HG02759 (cell line): ENCODE measurements around the gene MGAT2.
"Not testable (repeated sequence)": the region's sequence is repeated elsewhere in the genome, so short reads cannot be mapped to it uniquely, and the experiment has no call there.

Experiments used
- ATAC-seq: cut with Tn5 transposase; IDR thresholded peaks from one replicate; pipeline ENCODE4 v1.9.1; 2021; ENCODE audit warnings: mild to moderate bottlenecking, moderate library complexity; ENCODE audit not compliant: unreplicated experiment

Gene MGAT2

DNA sequence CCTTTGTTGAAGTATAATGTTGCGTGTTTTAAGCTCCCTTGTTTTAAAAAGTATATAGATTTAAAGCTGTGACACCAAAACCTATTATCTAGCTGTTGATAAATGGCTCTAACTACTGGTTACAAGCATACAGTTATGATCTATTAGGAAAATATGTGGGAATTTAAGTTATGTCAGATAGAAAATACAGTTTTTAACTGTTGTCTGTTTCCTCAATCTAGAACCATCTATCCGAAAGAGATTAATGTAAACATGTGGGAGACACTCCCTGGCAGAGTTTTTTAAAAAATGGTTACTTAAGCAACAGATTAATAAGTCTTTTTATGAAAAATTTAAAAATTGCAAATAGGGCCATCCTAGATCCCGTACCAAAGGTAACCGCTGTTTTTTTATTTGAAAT lies 8.3 kb upstream of the MGAT2 start:
- ATAC-seq: no peak

DNA sequence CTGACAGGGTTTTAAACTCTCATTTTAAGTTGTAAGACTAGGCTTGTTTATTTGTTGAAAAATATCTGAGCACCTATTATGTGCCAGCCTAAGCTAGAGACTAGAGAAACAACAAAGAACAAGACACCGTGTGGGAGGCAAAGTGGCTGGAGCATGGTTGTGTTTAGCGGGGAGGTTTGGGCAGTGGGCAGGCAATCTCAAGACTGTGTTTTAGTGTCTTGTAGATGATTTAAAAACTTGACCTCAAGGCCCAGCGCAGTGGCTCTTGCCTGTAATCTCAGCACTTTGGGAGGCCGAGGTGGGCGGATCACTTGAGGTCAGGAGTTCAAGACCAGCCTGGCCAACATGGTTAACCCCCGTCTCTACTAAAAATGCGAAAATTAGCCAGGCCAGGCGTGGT lies 7.9 kb upstream of the MGAT2 start:
- no peak for ATAC-seq

DNA sequence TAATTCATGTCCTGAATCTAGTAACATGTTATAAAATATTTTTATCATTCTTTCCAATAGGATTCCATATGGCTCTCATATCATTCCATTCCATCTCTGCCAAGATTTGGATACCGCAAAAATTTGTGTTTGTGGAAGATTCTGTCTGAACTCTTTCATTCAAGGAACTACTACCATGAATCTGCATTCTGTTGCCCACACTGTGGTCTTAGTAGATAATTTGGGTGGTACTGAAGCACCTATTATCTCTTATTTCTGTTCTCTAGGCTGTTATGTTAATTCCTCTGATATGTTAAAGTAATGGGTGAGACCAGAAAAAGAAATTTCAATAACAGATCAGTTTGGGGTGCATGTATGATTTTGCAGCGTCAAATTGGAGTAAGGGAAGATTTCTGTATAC lies 6.4 kb upstream of the MGAT2 start:
- no peak for ATAC-seq

DNA sequence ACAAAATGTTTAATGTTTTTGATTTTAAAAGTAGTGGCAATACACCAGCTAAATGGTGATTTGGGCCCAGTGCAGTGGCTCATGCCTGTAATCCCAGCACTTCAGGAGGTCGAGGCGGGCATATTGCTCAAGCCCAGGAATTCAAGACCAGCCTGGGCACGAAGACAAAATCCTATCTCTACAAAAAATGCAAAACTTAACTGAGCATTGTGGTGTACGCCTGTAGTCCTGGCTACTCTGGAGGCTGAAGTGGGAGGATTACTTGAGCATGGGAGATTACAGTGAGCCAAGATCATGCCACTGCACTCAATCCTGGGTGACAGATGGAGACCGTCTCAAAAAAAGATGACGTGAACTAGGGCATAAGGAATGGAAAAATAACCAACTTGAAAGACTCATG lies 4.8 kb upstream of the MGAT2 start:
- ATAC-seq: no peak

DNA sequence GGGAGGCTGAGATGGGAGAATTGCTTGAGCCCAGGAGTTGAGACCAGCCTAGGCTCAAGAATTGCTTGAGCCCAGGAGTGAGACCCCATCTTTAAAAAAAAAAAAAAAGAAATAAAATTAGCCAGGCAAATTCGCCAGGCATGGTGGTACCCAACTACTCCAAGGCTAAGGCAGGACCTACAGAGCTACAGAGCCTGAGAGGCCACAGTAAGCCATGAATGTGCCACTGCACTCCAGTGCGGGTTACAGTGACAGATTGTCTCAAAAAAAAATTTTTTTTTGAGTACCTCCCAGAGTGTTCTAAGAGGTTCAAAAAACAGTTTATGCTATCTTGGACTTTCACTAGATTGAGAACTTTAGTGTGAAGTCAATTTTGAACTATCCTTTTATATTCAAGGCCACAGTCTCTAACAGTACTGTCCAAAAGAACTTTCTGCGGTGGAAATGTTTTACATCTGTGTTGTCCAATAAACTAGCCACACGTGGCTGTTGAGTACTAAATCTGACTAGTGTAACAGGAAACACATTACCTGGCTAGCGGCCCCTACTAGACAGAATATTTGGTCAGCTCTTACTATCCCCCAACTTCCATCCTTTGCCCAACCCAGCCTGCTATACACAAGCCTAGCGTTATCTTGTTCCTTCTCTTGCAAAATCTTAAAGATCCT lies 2.6 kb upstream of the MGAT2 start:
- ATAC-seq: no peak

DNA sequence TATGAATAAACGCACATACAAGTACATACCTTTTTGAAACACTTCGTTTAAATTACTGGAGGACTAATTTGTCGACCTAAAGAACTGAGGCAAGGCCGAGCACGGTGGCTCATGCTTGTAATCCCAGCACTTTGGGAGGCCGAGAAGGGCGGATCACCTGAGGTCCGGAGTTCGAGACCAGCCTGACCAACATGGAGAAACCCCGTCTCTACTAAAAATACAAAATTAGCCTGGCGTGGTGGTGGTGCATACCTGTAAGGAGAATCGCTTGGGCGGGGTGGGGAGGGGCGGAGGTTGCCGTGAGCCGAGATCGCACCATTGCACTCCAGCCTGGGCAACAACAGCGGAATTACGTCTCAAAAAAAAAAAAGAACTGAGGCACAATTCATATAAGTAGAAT lies 1.3 kb upstream of the MGAT2 start:
- not testable (repeated sequence) for ATAC-seq

DNA sequence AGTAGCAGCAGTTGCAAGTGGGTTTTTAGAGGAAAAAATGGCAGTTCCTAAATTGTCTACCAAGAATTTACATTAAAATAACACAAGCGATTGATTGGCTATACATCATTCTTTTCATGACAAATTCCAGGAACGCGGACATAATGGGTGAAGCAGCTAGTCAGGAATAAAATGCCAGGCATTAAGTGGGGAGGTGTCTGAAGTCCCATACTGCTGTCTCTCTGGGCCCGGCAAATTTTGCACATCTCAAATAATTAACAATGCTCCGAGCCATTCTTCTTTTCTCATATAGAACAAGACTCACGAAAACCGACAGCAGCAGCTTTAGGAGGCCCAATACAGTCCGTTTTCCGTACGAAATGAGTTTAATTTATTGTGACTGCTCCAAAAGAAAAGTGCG lies 869 bp upstream of the MGAT2 start:
- no peak for ATAC-seq

DNA sequence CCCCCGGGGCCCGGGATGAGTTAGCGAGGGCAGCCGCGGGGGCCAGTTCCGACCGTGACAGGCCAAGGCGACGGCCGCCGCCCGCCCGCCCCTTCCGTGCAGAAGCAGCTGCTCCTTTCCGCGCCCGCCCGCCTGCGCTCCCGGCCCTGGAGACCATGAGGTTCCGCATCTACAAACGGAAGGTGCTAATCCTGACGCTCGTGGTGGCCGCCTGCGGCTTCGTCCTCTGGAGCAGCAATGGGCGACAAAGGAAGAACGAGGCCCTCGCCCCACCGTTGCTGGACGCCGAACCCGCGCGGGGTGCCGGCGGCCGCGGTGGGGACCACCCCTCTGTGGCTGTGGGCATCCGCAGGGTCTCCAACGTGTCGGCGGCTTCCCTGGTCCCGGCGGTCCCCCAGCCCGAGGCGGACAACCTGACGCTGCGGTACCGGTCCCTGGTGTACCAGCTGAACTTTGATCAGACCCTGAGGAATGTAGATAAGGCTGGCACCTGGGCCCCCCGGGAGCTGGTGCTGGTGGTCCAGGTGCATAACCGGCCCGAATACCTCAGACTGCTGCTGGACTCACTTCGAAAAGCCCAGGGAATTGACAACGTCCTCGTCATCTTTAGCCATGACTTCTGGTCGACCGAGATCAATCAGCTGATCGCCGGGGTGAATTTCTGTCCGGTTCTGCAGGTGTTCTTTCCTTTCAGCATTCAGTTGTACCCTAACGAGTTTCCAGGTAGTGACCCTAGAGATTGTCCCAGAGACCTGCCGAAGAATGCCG lies 699 bp downstream of the MGAT2 start:
- peak; percentile 37 for ATAC-seq

DNA sequence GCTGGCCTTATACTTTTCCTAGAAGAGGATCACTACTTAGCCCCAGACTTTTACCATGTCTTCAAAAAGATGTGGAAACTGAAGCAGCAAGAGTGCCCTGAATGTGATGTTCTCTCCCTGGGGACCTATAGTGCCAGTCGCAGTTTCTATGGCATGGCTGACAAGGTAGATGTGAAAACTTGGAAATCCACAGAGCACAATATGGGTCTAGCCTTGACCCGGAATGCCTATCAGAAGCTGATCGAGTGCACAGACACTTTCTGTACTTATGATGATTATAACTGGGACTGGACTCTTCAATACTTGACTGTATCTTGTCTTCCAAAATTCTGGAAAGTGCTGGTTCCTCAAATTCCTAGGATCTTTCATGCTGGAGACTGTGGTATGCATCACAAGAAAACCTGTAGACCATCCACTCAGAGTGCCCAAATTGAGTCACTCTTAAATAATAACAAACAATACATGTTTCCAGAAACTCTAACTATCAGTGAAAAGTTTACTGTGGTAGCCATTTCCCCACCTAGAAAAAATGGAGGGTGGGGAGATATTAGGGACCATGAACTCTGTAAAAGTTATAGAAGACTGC lies 1.5 kb downstream of the MGAT2 start:
- no peak for ATAC-seq

DNA sequence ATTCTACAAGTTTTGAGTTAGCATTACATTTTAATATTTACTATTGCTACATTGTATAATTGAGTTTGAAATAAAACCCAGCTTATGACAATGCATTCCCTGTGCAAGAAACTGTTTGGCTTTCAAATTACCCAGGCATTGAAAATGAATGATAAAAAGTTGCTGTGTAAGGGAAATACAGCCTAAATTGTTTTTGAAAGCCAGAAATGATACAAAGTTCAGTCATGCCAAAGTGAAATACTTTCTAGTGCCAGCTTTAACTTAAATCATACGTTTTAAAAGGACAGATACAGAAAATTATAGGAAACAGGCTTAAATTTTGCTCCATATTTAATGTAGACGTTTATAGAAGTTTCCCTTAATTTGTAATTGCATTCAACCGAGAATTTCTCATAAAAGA lies 2.8 kb downstream of the MGAT2 start:
- no peak for ATAC-seq

DNA sequence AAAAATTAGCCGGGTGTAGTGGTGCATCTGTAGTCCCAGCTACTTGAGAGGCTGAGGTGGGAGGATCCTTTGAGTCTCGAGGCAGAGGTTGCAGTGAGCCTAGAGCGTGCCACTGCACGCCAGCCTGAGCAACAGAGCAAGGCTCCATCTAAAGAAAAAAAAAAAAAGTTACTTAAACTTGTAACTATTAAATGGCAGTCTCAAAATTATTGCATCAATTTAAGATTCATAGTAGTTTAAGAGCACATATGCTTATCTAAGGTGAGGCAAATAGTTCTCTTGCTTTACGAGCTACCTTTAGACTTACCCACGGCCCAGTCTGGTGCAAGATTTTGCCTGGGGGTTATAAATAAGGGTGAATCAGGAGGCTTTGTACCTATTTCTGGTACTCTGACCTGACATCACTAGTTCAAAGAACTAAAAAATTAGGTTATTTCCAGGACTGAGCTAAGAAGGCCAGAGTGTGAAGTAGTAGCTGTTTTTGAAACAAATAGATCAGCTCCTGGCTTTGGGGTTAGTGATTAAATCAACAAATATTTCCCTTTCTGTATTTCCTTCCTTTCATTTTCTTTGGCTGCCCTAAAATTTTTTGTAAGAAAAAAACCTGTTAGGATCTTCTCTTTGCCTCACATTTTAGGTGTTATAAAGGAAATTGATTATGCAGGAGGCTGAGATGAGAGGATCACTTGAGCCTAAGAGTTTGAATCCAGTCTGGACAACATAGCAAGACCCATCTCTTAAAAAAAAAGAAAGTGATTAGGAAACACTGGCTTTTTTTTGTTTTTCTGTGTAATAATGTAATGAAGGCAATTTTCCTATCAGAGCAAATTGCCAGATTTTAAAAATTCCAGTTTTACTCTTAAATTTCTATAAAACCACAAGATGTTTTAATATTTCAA lies 3.6 kb downstream of the MGAT2 start:
- ATAC-seq: no peak

DNA sequence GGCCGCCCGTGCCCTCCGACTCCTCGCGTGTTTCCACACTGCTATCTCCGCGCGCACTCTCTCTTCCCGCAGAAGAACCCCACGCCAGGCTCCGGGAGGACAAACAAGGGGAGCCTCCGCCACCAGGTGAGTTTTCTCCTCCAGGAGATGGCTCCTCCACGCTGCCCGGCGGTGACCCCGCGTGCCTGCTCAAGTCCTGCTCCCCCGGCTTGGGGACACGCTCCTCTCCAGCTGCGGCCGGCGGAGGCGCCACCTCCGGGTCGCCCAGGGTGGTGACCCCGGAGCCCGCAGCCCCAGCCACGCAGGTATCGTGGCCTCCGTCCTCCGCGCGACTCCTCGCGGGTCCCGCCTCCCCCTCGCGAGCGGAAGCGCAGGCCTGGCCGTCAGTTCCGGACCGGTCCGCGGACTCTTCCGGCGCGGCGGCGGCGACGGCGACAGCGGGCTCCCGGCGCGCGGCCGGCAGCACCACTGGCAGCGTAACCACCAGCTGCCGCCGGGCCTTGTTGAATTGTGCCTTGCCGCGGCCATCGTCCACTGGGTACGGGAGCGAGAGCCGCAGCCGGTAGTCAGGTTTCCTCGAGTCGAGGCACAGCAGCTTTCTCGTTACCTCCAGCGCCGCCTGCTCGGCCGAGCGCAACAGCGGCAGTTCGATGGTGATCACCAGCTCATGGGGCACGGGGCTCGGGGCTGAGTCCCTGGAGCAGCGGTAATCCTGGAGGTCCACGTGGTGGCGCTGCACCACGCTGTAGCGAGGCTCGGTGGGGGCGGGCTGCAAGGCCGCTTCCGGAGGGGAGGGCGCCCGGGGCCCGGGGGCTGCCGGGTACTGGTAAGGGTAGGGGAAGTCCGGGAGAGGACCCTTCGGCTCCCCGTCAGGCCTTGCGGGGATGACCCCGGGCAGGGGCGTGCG lies 13.3 kb downstream of the MGAT2 start:
- peak; percentile 82 for ATAC-seq

DNA sequence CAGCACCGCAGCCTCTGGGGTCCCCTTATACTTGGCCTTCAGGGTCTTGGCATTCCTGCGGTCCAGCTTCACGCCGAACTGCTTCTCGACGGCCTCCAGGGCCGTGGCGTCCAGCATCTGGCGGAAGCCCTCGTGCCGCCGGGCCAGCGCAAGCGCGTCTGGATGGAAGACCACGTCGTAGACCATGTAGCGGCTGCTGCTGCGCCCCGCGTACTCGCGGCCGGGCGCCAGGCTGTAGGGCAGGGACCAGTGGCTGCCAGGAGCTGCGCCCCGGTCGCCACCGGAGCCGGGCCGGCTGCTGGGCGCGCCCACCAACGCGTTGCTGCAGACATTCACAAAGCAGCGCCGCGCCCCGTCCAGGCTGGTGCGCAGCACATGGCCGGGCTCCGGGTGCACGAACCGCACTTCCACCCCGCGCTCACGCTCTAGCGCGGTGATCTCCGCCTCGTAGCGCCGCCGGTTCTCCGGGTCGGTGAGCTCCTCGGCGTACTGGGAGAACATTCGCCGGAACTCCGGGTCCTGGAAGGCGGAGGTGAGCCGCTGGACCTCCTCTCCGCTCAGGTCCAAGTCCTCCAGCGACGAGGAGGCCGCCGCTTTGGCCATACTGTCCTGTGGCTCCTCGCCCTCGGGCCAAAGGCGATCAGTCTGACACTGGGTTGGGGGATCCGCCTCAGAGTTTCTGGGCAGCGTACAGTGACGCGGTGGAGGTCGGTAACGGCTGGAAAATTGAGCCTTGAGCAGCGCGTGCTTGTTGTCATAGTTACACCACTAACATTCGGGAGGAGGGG lies 14.1 kb downstream of the MGAT2 start, which contains the start of gene DNAAF2:
DNAAF2 (minus strand) TSS at position 698 of the 788 bp plus-strand sequence; CDS start at position 603, 95 bp downstream.
- ATAC-seq: peak; percentile 29

DNA sequence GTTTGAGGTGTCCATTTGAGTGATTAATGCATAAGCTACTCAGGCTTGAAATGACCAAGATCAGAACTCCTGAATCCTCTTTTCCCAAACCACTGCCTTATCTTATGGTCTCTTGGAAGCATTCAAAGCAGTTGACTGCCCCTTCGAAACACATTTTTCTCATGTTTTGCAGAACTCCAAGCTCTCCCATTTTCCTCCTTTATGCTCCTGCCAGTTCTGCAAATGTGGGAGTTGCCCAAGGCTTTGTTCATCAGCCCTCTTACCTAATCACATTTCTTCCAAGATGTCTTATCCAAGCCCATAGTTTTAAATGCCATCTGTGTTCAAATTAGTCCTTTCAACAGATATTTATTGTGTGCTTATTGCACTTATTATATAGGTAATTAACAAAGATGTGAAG lies 16.3 kb downstream of the MGAT2 start:
- no peak for ATAC-seq

DNA sequence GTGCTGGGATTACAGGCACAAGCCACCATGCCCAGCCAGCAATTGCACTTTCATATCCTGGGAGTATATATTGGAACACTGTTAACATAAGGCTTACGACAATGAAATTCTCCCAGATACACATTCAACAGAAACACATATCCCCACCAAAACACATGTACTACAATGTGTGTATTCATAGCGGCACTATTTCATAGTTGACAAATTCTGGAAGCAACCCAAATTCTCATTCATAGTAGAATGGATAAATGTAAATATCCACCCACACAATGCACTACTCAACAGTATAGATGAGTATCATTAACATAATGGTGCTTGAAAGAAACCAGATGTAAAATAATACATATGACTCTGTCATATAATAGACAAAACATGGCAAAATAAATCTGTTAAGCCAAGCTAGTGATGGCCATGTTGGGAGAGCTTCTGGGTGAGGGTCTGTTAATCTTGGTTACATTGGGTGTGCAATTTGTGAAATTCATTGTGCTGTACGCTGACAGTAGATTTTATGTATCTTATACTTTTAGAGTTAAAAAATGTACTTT lies 17.0 kb downstream of the MGAT2 start:
- ATAC-seq: no peak

DNA sequence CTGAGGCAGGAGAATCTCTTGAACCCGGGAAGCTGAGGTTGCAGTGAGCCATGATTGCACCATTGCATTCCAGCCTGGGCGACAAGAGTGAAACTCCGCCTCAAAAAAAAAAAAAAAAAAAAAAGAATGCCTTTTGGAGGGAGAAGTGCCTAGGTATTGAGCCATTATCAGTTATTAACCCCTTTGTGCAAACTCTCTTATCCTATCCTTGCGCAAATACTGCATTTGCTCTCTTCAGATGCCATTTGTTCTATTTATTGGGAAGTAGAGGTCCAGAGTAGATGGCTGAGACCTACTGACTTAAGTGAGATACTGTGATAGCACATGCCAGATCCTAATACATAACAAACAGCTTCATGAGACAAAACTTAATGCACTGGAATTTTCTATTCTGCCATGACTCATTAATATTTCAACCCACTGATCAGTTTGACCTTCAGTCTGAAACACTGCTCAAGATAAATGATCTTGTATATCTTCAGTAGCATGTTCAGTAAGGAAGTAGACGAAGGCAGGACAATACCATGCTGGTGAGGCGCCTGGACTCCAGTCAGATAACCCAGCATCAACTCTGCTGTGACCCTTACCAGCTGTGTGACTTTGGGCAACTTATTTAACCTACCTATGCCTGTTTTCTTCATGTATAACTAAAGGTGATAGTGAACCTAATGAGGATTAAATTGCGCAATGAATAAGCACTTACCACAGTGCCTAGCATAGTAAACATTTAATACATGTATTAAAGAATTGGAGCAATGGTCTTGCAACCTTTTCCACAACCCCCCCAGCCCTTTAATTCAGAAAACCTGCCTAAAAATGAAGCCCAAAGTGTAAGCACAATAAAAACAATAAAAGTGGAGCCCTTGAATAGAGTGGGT lies 20.2 kb downstream of the MGAT2 start:
- no peak for ATAC-seq

DNA sequence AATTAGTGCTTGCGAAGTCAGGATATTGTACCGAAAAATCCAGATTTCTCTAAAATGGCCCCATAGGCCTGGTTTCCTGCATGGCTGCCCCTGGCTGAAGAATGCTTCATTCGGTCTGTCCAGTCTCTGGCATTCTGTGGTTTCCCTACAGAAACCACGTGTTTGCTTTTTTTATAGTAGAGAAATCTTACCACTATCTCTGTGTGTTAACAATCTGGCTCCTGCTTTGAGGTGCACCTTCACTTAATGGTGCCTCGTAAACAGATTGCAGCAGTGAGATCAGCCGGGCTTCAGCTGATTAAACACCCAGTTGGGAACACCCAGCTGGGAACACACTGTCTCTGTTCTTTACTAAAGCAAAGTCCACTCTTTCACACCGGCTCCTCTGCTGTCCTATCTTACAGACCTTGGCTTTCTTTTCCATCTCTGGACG lies 21.1 kb downstream of the MGAT2 start:
- ATAC-seq: peak; percentile 48

DNA sequence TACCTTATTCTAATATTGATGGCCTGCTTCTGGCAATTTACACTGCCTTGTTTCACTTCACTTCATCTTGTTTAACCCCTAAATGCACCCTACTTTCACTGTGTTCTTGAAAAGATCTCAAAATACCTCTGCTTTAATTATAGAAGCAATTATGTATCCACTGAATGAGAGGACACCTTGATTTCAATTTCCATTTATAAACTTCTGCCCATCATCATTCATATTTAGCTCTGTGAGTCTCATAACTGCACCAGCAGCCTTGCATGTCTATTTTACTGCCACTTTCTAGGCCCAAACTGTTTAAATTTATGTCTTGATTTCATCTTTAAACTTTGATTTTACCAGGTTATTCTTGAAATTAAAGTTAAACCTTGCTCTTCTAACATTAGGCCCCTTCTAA lies 21.6 kb downstream of the MGAT2 start:
- ATAC-seq: no peak
